Measurements from ENCODE around the gene IDE. TPM values are rescaled to one million over a fixed set of nuclear protein-coding genes. Genes with fewer than 3 reads are reported as not detected.
"Not testable (repeated sequence)": the region's sequence is repeated elsewhere in the genome, so short reads cannot be mapped to it uniquely, and the experiment has no call there.

The IDE gene
- total and polyA plus RNA-seq, 2 donors (not counting 3 experiments of a cell fraction or from before 2014, with no cell fraction given) = 10.7 to 52.6 TPM

GRCh38 chr10:92404612-92405418 is 169.1 kb downstream of the IDE start:
- Histone ChIP-seq H3K9me1 (replicated peaks; ENCODE audit: control insufficient read depth, extremely low read depth, insufficient read depth, low read length) (no peaks in the 10 kb centered on the region), H3K27me3 (ENCODE audit: control insufficient read depth in 2 of 2, insufficient read depth in 2 of 2, low read length in 2 of 2) (peaks cover 1 to 5% of the 10 kb centered on the region in 2 experiments), H3K27ac (ENCODE audit: insufficient read depth, low read depth, low read length) (no peak overlapping the region), H3K9ac (replicated peaks; ENCODE audit: extremely low read depth, insufficient read depth, low read length) (no peak overlapping the region), H3K9me3 (replicated peaks; ENCODE audit: control insufficient read depth, insufficient read depth, low read length) (no peaks in the 10 kb centered on the region), H2AFZ (ENCODE audit: low read depth, low read length) (no peak overlapping the region), H4K20me1 (replicated peaks; ENCODE audit: control insufficient read depth, extremely low read depth, insufficient read depth, low read length) (no peaks in the 10 kb centered on the region), H3K4me1 (ENCODE audit: control insufficient read depth, extremely low read depth, insufficient read depth, low read length) (no peaks in the 10 kb centered on the region), H3K36me3 (ENCODE audit: control insufficient read depth in 2 of 2, extremely low read depth in 1 of 2, insufficient read depth in 2 of 2, low read length in 2 of 2) (no peaks in the 10 kb centered on the region), H3K4me3 (replicated peaks in 1 of 3; ENCODE audit: insufficient read depth in 1 of 3, low read depth in 1 of 3, low read length in 3 of 3) (no peak overlapping the region), H3K79me2 (ENCODE audit: control insufficient read depth, insufficient read depth, low read length) (no peaks in the 10 kb centered on the region), H3K4me2 (ENCODE audit: insufficient read depth, low read length) (no peak overlapping the region)
- TF ChIP-seq FOS (IDR thresholded peaks at IDR 0.05; ENCODE audit: borderline replicate concordance, insufficient read depth, low read length) (no peak), MAX (IDR thresholded peaks at IDR 0.05; ENCODE audit: insufficient read depth, insufficient read length) (no peak), MYC (IDR thresholded peaks at IDR 0.05; ENCODE audit: low read depth, low read length) (no peak), JUN (IDR thresholded peaks at IDR 0.05; ENCODE audit: borderline replicate concordance, insufficient read depth, insufficient read length, low read depth) (no peak), GATA2 (IDR thresholded peaks at IDR 0.05; ENCODE audit: insufficient read depth, insufficient read length, low read depth, low read length) (no peak), CTCF (IDR thresholded peaks at IDR 0.05; ENCODE audit: extremely low read depth in 1 of 2, insufficient read depth in 1 of 2, low read depth in 1 of 2, low read length in 2 of 2) (no peak), POLR2AphosphoS5 (IDR thresholded peaks at IDR 0.05; ENCODE audit: insufficient read depth, low read depth, low read length) (no peak), EZH2 (IDR thresholded peaks at IDR 0.05; ENCODE audit: borderline replicate concordance, low read depth, low read length, severe bottlenecking) (no peak), POLR2A (IDR thresholded peaks at IDR 0.05; ENCODE audit: low read depth, low read length) (no peak)
- BruUV-seq (replicated peaks) = no TSS peak
- intact Hi-C loops (cut with micrococcal nuclease) = no loop called here
- ChIA-PET CTCF (interaction anchor here (1.6 kb wide), 1 partner anchor 317 kb away, joined by 3 read pairs; no protein-coding TSS in a partner anchor), POLR2A (no interaction called here)
- no peak for DNase-seq (ENCODE audit: low read depth, low spot score)
- dilution Hi-C loops (cut with MboI; ENCODE audit: extremely low pct_ligation_motif_present, low sequenced_read_pairs) = no loop called here
- no peak for FAIRE-seq

GRCh38 chr10:92402234-92402633 is 171.7 kb downstream of the IDE start:
- H3K36me3 ChIP-seq (ENCODE audit: control insufficient read depth in 2 of 2, extremely low read depth in 1 of 2, insufficient read depth in 2 of 2, low read length in 2 of 2); H2AFZ ChIP-seq (ENCODE audit: low read depth, low read length); dilution Hi-C loops (cut with MboI; ENCODE audit: extremely low pct_ligation_motif_present, low sequenced_read_pairs); POLR2A ChIA-PET; BruUV-seq (replicated peaks); DNase-seq (ENCODE audit: low read depth, low spot score); FAIRE-seq; H4K20me1 ChIP-seq (replicated peaks; ENCODE audit: control insufficient read depth, extremely low read depth, insufficient read depth, low read length); H3K27me3 ChIP-seq (ENCODE audit: control insufficient read depth in 2 of 2, insufficient read depth in 2 of 2, low read length in 2 of 2); intact Hi-C loops (cut with micrococcal nuclease); H3K9me3 ChIP-seq (replicated peaks; ENCODE audit: control insufficient read depth, insufficient read depth, low read length); H3K9me1 ChIP-seq (replicated peaks; ENCODE audit: control insufficient read depth, extremely low read depth, insufficient read depth, low read length); H3K9ac ChIP-seq (replicated peaks; ENCODE audit: extremely low read depth, insufficient read depth, low read length); H3K4me2 ChIP-seq (ENCODE audit: insufficient read depth, low read length); H3K4me3 ChIP-seq (replicated peaks in 1 of 3; ENCODE audit: insufficient read depth in 1 of 3, low read depth in 1 of 3, low read length in 3 of 3); H3K4me1 ChIP-seq (ENCODE audit: control insufficient read depth, extremely low read depth, insufficient read depth, low read length); H3K79me2 ChIP-seq (ENCODE audit: control insufficient read depth, insufficient read depth, low read length); CTCF ChIA-PET; H3K27ac ChIP-seq (ENCODE audit: insufficient read depth, low read depth, low read length): not testable (repeated sequence)
